ENCODE data around the gene DUSP8.
"Not testable (repeated sequence)": the region's sequence is repeated elsewhere in the genome, so short reads cannot be mapped to it uniquely, and the experiment has no call there.

Gene DUSP8

GRCh38 chr11:1514336-1515061, 57.6 kb downstream of the DUSP8 start:
- DNase-seq (ENCODE audit: low spot score) = no peak

DNA sequence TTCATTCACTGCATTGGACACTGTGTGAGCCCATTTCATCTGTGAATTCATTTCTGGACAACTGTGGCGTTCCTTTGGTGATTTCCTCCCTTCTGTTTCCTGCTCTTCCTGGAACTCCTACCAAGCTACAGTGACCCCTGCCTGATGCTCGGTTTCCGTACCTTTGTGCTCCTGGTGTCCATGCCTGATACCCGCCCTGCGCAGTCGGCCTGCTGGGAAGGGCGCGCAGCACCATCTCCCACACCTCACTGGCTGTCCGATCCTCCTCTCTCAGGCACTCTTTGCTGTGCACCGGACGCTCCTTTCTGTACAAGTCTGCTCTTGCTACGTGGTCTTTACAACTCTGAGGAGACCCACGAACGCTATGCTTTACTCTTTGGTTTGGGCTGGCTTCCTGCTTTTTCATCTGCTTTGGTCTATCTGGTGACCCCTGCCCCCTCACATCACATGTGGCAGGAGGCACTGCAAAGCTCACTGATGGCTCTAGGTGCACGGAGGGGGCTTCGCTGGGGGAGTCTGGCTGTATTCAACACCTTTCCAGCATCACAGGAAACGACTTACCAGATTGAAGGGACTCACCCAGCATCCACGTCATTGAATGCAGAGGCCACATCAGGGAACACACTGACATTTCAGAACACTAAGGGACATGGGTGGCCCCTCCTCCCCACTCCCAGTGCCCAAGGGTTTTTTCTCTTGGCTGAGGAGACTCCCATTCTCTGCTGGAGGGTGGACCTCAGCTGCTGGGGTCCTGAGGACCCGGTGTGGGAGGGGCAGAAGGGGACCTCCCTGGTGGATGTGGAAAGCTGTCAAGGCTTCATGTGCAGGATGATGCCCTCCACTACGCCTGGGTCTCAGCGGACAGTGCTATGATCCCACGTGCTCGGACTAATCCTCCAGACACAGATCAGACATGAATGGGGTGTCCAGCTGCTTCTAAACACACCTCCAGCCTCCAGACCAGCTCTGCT, 58.5 kb downstream of the DUSP8 start:
- DNase-seq (ENCODE audit: low spot score) = no peak

DNA sequence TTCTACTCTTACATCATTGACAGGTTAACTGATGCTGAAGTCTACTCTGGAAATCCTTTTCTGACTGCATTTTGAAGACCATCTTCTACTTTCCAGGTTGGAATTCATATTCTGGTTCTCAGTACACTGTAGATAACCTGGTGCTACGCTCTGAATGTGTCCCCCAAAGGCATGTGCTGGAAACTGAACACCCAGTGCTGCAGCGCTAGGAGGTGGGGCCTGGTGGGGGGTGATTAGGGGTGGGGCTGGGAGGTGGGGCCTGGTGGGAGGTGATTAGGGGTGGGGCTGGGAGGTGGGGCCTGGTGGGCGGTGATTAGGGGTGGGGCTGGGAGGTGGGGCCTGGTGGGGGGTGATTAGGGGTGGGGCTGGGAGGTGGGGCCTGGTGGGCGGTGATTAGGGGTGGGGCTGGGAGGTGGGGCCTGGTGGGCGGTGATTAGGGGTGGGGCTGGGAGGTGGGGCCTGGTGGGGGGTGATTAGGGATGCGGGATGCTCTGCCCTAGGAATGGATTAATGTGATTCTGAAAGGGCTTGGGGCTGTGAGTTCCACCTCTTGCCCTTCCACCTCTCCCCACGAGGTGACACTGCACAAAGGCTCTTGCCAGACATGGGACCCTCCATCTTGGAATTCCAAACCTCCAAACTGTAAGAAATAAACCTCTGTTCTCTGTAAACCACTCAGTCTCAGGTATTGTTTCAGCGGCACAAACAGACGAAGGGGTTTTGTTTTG, 59.4 kb downstream of the DUSP8 start:
- peak; percentile 76 for DNase-seq (ENCODE audit: low spot score)

GRCh38 chr11:1511937-1512496, 60.1 kb downstream of the DUSP8 start:
- no peak for DNase-seq (ENCODE audit: low spot score)

GRCh38 chr11:1510928-1511327, 61.1 kb downstream of the DUSP8 start:
- DNase-seq (ENCODE audit: low spot score) = no peak

DNA sequence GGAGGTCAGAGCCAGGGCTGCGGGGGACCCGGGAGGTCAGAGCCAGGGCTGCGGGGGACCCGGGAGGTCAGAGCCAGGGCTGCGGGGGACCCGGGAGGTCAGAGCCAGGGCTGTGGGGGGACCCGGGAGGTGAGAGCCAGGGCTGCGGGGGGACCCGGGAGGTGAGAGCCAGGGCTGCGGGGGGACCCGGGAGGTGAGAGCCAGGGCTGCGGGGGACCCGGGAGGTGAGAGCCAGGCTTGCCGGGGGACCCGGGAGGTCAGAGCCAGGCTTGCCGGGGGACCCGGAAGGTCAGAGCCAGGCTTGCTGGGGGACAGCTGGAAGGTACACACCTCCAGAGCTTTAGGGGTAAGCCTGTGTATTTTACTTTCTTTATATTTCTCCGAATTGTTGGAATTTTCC, 61.7 kb downstream of the DUSP8 start:
- DNase-seq (ENCODE audit: low spot score) = not testable (repeated sequence)

DNA sequence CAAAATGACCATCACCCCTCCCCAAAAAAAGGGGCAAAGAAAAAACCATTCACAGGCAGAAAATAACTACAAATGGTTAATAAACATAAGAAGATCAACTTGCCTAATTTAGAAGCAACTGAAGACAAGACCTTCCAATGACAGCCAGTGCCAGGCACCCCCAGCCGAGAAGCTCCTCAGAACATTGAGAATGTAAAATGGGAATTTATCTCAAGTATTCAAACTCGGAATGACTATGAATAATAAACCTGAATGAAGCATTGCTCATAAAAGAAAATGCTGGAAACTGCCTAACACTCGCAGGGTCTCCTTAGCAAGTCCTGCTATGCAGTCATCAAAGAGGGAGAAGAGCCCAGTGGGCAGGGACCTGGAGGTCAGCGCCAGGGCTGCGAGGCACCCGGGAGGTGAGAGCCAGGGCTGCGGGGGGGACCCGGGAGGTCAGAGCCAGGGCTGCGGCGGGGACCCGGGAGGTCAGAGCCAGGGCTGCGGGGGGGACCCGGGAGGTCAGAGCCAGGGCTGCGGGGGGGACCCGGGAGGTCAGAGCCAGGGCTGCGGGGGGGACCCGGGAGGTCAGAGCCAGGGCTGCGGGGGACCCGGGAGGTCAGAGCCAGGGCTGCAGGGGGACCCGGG, 62.3 kb downstream of the DUSP8 start:
- no peak for DNase-seq (ENCODE audit: low spot score)

DNA sequence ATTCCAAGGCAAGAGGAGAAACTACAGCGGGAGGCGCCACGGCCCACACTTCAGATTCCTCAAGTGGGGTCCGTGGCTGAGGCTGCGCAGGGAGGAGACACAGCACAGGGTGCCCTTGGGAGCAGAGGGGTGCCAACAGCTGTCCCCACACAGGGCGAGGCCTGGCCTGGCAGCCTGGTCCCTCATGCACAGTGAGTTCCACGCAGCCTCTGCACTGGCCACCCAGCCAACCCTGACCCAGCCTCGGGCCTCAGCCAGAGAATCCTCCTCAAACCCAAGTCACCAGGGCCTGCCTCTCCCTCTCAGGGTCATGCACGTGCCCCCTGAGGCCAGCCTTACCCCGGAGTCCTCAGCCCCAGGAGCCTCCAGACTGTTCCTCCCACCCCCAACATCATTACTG, 63.1 kb downstream of the DUSP8 start:
- DNase-seq (ENCODE audit: low spot score) = no peak

- no peak for DNase-seq (ENCODE audit: low spot score)
Measured at GRCh38 chr11:1508491-1508891, 63.6 kb downstream of the DUSP8 start.

GRCh38 chr11:1507381-1508140, 64.5 kb downstream of the DUSP8 start:
- no peak for DNase-seq (ENCODE audit: low spot score)

DNA sequence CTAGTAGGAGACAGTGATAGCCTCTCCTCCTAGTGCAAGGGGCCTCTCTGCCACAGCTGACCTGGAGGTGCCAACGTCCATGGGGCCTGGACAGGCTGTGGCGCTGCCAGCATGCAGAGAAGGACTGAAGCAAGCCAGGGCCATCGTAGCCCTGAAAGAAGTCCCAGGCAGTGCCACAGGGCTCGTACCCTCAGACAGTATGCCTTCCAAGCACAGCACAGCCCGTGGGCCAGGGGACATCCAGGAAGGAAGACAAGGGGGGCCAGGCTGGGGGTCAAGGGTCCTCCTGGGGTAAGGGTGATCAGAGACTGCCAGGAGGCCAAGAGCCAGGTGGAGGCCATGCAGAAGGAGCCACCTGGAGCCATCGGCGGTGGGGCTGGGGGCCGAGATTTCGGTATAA, 65.1 kb downstream of the DUSP8 start:
- no peak for DNase-seq (ENCODE audit: low spot score)

DNA sequence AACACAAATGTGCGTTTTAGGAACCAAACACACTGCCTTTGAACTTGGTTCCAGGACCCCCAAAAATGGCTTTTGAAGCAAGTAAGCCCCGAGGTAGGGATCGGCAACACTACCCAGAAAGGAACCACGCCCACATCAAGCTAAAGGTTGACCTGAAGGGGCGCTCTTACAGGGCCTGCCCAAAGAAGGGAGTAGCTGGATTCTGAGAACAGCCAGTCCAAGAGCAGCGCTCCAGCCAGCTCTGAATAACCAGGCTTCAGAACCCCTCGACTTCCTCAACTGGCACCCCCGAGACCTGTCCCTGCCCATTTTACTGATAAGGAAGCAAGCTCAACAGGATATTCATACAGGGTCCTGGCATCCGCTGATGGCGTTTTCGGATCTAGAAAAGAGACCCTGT, 66.6 kb downstream of the DUSP8 start:
- DNase-seq (ENCODE audit: low spot score) = peak; percentile 62

GRCh38 chr11:1504581-1505290, 67.3 kb downstream of the DUSP8 start:
- no peak for DNase-seq (ENCODE audit: low spot score)

DNA sequence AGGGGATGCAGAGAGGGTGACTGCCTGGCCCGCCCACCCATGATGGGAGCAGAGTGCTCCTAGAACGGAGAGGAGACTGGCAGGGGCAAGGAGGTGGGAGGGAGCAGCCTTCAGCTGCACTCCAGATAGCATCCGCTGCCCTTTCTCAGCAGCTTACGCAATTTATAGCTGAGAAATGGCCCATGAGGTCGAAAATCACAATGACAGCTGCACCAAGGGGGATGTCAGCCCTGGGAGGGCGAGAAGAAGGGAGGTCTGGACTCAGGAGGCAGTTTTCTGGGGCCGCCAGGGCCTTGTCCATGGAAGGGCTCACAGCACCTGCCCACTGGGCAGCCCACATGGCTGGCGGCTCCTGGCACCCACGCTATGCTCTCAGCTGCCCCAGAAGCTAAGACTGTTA, 67.9 kb downstream of the DUSP8 start:
- DNase-seq (ENCODE audit: low spot score) = no peak
